WERI-Rb-1 (cell line): ENCODE results near the gene MRGPRX4.
"Not testable (repeated sequence)": the region's sequence is repeated elsewhere in the genome, so short reads cannot be mapped to it uniquely, and the experiment has no call there.

Experiments used
- DNase-seq: peaks from one replicate; pipeline ENCODE4 v3.0.0-alpha.2; 2020
- H3K27ac ChIP-seq: fragments of 250-450 bp; sonication (Bioruptor Pico); 2 replicates; pipeline ENCODE4 v1.5.1; 2020; ENCODE audit warnings: mild to moderate bottlenecking, moderate library complexity
- H3K27me3 ChIP-seq: fragments of 250-450 bp; sonication (Bioruptor Pico); 2 replicates; pipeline ENCODE4 v1.5.1; 2021; ENCODE audit warnings: mild to moderate bottlenecking, low read depth, moderate library complexity; ENCODE audit not compliant: insufficient read depth, severe bottlenecking
- H3K36me3 ChIP-seq: fragments of 250-450 bp; sonication (Bioruptor Pico); 2 replicates; pipeline ENCODE4 v1.5.1; 2020; ENCODE audit warnings: mild to moderate bottlenecking, moderate library complexity
- H3K4me3 ChIP-seq: 2 replicates; pipeline ENCODE4 v1.5.1; 2011; ENCODE audit warnings: low read depth, mild to moderate bottlenecking, control low read depth, low read length
- H3K9me3 ChIP-seq: fragments of 250-450 bp; sonication (Bioruptor Pico); 2 replicates; pipeline ENCODE4 v1.5.1; 2021; ENCODE audit warnings: mild to moderate bottlenecking, moderate library complexity; ENCODE audit not compliant: severe bottlenecking
- TF ChIP-seq, protein P1 (sequence below): IDR thresholded peaks from 2 replicates; pipeline ENCODE4 v1.5.1; 2011; ENCODE audit warnings: low read depth, mild to moderate bottlenecking, control low read depth, inconsistent platforms, low read length

The MRGPRX4 gene

GRCh38 chr11:18172666-18173065, at the start of gene MRGPRX4:
Gene MRGPRX4, plus strand, starts transcription at chr11:18172837. Its CDS starts 420 bp downstream, at chr11:18173257.
- TF ChIP-seq, protein P1, sequence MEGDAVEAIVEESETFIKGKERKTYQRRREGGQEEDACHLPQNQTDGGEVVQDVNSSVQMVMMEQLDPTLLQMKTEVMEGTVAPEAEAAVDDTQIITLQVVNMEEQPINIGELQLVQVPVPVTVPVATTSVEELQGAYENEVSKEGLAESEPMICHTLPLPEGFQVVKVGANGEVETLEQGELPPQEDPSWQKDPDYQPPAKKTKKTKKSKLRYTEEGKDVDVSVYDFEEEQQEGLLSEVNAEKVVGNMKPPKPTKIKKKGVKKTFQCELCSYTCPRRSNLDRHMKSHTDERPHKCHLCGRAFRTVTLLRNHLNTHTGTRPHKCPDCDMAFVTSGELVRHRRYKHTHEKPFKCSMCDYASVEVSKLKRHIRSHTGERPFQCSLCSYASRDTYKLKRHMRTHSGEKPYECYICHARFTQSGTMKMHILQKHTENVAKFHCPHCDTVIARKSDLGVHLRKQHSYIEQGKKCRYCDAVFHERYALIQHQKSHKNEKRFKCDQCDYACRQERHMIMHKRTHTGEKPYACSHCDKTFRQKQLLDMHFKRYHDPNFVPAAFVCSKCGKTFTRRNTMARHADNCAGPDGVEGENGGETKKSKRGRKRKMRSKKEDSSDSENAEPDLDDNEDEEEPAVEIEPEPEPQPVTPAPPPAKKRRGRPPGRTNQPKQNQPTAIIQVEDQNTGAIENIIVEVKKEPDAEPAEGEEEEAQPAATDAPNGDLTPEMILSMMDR = no peak
- Histone ChIP-seq H3K27ac (no peak within 1 kb of the TSS), H3K27me3 (no peaks in the 10 kb centered on the region), H3K36me3 (no peaks in the 10 kb centered on the region), H3K4me3 (no peak within 1 kb of the TSS), H3K9me3 (no peaks in the 10 kb centered on the region)
- no peak for DNase-seq

- not testable (repeated sequence) for H3K27me3 ChIP-seq
Observed at GRCh38 chr11:18131115-18131514, 41.5 kb upstream of the MRGPRX4 start.

GRCh38 chr11:18132341-18132740, 40.3 kb upstream of the MRGPRX4 start, which contains the start of gene MRGPRX3:
Gene MRGPRX3, plus strand, starts transcription at chr11:18132571. Its CDS starts 4,632 bp downstream, at chr11:18137203.
- H3K27me3 ChIP-seq = no peaks in the 10 kb centered on the region
- H3K27ac ChIP-seq = no peak within 1 kb of the TSS
- no peak within 1 kb of the TSS for H3K4me3 ChIP-seq
- H3K36me3 ChIP-seq = no peaks in the 10 kb centered on the region
- no peaks in the 10 kb centered on the region for H3K9me3 ChIP-seq
- no peak for DNase-seq
- TF ChIP-seq, protein P1 = no peak

More at GRCh38 chr11:18131115-18131514, 41.5 kb upstream of the MRGPRX4 start:
- not testable (repeated sequence) for H3K27ac ChIP-seq, H3K4me3 ChIP-seq, H3K36me3 ChIP-seq, DNase-seq, H3K9me3 ChIP-seq

DNA sequence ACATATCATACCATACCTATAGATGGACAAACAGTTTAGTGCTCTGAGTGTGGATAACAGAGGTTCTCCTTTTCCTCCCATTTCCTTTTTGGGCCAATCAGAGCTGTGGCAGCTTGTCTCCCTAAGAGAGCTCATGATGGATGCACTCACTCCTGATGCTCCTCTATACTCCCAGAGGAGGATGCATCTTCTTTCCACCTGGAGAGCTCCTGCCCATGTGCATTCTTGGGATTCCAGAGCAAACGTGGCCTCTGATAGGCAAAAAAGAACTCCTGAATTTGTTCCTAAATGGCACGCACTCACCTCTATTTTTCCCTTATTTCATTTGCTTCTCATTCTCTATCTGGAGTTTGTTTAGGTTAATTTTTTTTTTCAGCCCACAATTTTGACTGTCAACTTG, 37.3 kb upstream of the MRGPRX4 start:
- Histone ChIP-seq H3K27me3 (no peaks in the 10 kb centered on the region), H3K36me3 (no peaks in the 10 kb centered on the region), H3K27ac (no peak overlapping the region), H3K4me3 (no peak overlapping the region), H3K9me3 (no peaks in the 10 kb centered on the region)
- no peak for DNase-seq
- TF ChIP-seq, protein P1 = no peak

DNA sequence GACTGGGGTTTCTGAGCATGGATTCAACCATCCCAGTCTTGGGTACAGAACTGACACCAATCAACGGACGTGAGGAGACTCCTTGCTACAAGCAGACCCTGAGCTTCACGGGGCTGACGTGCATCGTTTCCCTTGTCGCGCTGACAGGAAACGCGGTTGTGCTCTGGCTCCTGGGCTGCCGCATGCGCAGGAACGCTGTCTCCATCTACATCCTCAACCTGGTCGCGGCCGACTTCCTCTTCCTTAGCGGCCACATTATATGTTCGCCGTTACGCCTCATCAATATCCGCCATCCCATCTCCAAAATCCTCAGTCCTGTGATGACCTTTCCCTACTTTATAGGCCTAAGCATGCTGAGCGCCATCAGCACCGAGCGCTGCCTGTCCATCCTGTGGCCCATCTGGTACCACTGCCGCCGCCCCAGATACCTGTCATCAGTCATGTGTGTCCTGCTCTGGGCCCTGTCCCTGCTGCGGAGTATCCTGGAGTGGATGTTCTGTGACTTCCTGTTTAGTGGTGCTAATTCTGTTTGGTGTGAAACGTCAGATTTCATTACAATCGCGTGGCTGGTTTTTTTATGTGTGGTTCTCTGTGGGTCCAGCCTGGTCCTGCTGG, 35.3 kb upstream of the MRGPRX4 start:
- no peak for DNase-seq
- H3K4me3 ChIP-seq = no peak overlapping the region
- no peaks in the 10 kb centered on the region for H3K27me3 ChIP-seq

DNA sequence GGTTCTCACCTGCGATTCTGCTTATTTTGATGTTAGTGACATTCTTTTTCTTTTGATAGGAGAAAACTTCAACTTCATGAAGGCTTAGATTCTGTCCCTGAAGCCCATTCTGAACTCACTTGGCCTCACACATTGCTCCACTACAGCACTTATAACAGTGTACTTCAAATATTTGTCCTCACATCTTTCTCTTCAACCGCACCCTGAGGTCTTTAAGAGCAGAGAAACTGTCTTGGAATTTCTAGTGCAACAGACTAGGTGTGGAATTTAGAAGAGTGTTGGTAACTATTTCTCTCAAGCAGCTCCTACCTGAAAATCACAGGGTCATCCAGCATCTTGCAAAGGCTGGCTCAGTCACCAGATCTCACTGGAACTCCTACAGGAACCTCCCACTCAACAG, 32.5 kb upstream of the MRGPRX4 start:
- no peaks in the 10 kb centered on the region for H3K27me3 ChIP-seq
- DNase-seq = no peak
- TF ChIP-seq, protein P1 = no peak
- H3K4me3 ChIP-seq = no peak overlapping the region
- no peaks in the 10 kb centered on the region for H3K9me3 ChIP-seq
- no peak overlapping the region for H3K27ac ChIP-seq
- H3K36me3 ChIP-seq = no peaks in the 10 kb centered on the region

More for the DNA sequence above, 35.3 kb upstream of the MRGPRX4 start:
- TF ChIP-seq, protein P1 = no peak
- no peak overlapping the region for H3K27ac ChIP-seq
- no peaks in the 10 kb centered on the region for H3K9me3 ChIP-seq
- no peaks in the 10 kb centered on the region for H3K36me3 ChIP-seq
